Right lobe of liver (tissue), 6 donors: ENCODE data around the gene CDC42SE1. TPM values are rescaled to one million over a fixed set of nuclear protein-coding genes. Genes with fewer than 3 reads are reported as not detected.
A peak's percentile ranks its signal among the peaks of the same experiment; 100 is the strongest.

ENCODE experiments used
- ATAC-seq, 4 donors: fragments of 200-7000 bp; cut with Tn5 transposase; one replicate each; pipeline ENCODE4 v1.9.1; 2020; ENCODE audit warnings: mild to moderate bottlenecking in 4 of 4, moderate library complexity in 4 of 4
- DNase-seq, 3 donors: peaks; one replicate each; pipeline ENCODE4 v3.0.0-alpha.2; 2020
- H3K27ac ChIP-seq, 3 donors: fragments of 200-600 bp; one replicate each; pipeline ENCODE4 v1.8.0; 2022
- H3K27me3 ChIP-seq, 2 donors: fragments of 200-600 bp; one replicate each; pipeline ENCODE4 v1.8.0; 2022
- H3K36me3 ChIP-seq, 4 donors: fragments of 200-600 bp; sonication (generic) in 1 of 4; one replicate each; pipeline versions ENCODE4 v1.5.1 to v1.8.0; 2017 to 2022; ENCODE audit warnings: control low read depth in 1 of 4
- H3K4me1 ChIP-seq, 4 donors: fragments of 200-600 bp; sonication (generic) in 1 of 4; one replicate each; pipeline versions ENCODE4 v1.5.1 to v1.8.0; 2017 to 2022; ENCODE audit warnings: control low read depth in 1 of 4
- H3K4me3 ChIP-seq, 3 donors: fragments of 200-600 bp; one replicate each; pipeline ENCODE4 v1.8.0; 2022
- H3K9me3 ChIP-seq, 4 donors: fragments of 200-600 bp; sonication (generic) in 1 of 4; one replicate each; pipeline versions ENCODE4 v1.5.1 to v1.8.0; 2017 to 2022; ENCODE audit warnings: control low read depth in 1 of 4
- CTCF ChIP-seq, 4 donors: fragments of 200-600 bp in 3 of 4; fragments of 450-650 bp in 1 of 4; IDR thresholded peaks; one replicate each; pipeline versions ENCODE4 v1.5.1 to v1.8.0; 2016 to 2022; ENCODE audit warnings: antibody characterized with exemption in 4 of 4, mild to moderate bottlenecking in 2 of 4
- POLR2A ChIP-seq: fragments of 450-650 bp; IDR thresholded peaks from one replicate; pipeline ENCODE4 v1.6.1; 2017; ENCODE audit warnings: antibody characterized with exemption, mild to moderate bottlenecking
- WGBS: methylation state at CpG from one replicate; pipeline ENCODE4 v1.1.6; 2018; ENCODE audit warnings: low coverage, low lambda C conversion rate; ENCODE audit not compliant: insufficient coverage; ENCODE audit errors: missing lambda C conversion rate; 5-methylcytosine and 5-hydroxymethylcytosine counted together
- intact Hi-C, 2 donors: fragments of 100-400 bp; cut with DNase I; formaldehyde crosslinking; loops; one replicate each; pipeline versions ENCODE4 v1.11.2 to v1.14.1; 2022
- total RNA-seq, 6 experiments: library from RNA; depleted of rRNA in 2 of 6; stranded (reverse); fragments of >200 nt in 2 of 6; fragmentation: NEBNext Ultra II Directional in 3 of 6; extraction: Animal tissue kit (Norgen Biotek cat#: 25700) in 3 of 6; gene quantifications; one replicate each; pipeline versions ENCODE4 v1.1.0 to v1.2.4, GENCODE V29; 2016 to 2023
- donor health status: DM: no; HTN: yes; CAD: no.
- donor health status: DM: no; HTN: no; CAD: no.
- donor health status: DM: no; HTN: no; CAD: no.
- donor health status: DM: no; HTN: yes; CAD: no.
- donor health status: DM: no; HTN: yes; CAD: no.

The CDC42SE1 gene
- total RNA-seq, 6 experiments from 2014 or later, result 15.9 to 37.5 (median 27.3) TPM

- WGBS, result 30% methylated on average over 2 of the region's 2 CpGs
- H3K4me3 ChIP-seq, result no peak overlapping the region
- H3K27me3 ChIP-seq, result no peaks in the 10 kb centered on the region
- intact Hi-C loops, result no loop called here
- DNase-seq (no peak), ATAC-seq (no peak)
- H3K9me3 ChIP-seq, result no peaks in the 10 kb centered on the region
- peaks cover 6 to 46% (median 22%) of the 10 kb centered on the region in 4 donors for H3K36me3 ChIP-seq
- TF ChIP-seq POLR2A, result no peak
- TF ChIP-seq CTCF (IDR thresholded peaks at IDR 0.05), result no peak
- peak overlapping the region in 2 of 3 donors; percentile 43 to 47 for H3K27ac ChIP-seq
- peaks cover 0 to 18% (median 4%) of the 10 kb centered on the region in 4 donors for H3K4me1 ChIP-seq
Observed at GRCh38 chr1:151056149-151056548, 3.3 kb downstream of the CDC42SE1 start.

DNA sequence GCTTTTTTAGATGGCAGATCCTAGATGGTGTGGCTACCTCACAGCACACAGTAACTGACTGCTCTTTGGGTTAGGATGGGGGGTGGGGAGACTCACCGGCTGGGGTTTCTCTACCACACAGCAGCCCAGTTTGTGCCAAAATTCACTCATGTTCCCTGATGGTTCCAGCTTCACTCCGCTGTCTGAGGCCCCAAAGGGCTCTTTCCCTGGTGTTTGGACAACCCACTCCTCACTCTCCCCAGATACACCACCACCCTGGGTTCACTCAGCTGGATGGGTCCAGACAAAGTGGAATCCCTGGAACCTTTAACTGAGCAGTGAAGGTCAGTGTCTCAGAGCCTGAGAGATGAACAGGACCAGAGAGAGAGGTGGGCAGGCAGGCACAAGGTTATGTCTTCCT lies 3.8 kb downstream of the CDC42SE1 start:
- DNase-seq (no peak), ATAC-seq (no peak)
- Histone ChIP-seq H3K27ac (peak overlapping the region in 1 of 3 donors; percentile 47), H3K27me3 (no peaks in the 10 kb centered on the region), H3K36me3 (peaks cover 6 to 46% (median 22%) of the 10 kb centered on the region in 4 donors), H3K9me3 (no peaks in the 10 kb centered on the region), H3K4me1 (peaks cover 0 to 18% (median 4%) of the 10 kb centered on the region in 4 donors), H3K4me3 (no peak overlapping the region)
- intact Hi-C loops, result no loop called here
- WGBS, result no CpG with 5 or more reads among the region's 2 CpGs
- no peak for TF ChIP-seq CTCF (IDR thresholded peaks at IDR 0.05)
- TF ChIP-seq POLR2A, result no peak

- TF ChIP-seq CTCF (IDR thresholded peaks at IDR 0.05) (no peak), POLR2A (no peak)
- Histone ChIP-seq H3K4me3 (no peak overlapping the region), H3K27ac (no peak overlapping the region), H3K4me1 (peaks cover 0 to 17% (median 4%) of the 10 kb centered on the region in 4 donors), H3K9me3 (no peaks in the 10 kb centered on the region), H3K27me3 (no peaks in the 10 kb centered on the region), H3K36me3 (peaks cover 6 to 46% (median 22%) of the 10 kb centered on the region in 4 donors)
- 71% methylated on average over 4 of the region's 4 CpGs for WGBS
- ATAC-seq, result no peak
- no peak for DNase-seq
- intact Hi-C loops, result no loop called here
Observed at GRCh38 chr1:151054971-151055547, 4.4 kb downstream of the CDC42SE1 start.

- Histone ChIP-seq H3K9me3 (no peaks in the 10 kb centered on the region), H3K27me3 (no peaks in the 10 kb centered on the region), H3K27ac (no peak overlapping the region), H3K36me3 (peaks cover 6 to 46% (median 22%) of the 10 kb centered on the region in 4 donors), H3K4me3 (no peak overlapping the region), H3K4me1 (peaks cover 0 to 14% (median 2%) of the 10 kb centered on the region in 4 donors)
- ATAC-seq, result no peak
- intact Hi-C loops, result no loop called here
- TF ChIP-seq CTCF (IDR thresholded peaks at IDR 0.05) (no peak), POLR2A (no peak)
- 100% methylated on average over 1 of the region's 2 CpGs for WGBS
- no peak for DNase-seq
Observed at GRCh38 chr1:151051356-151052009, 7.9 kb downstream of the CDC42SE1 start.
